ENCODE measurements around the gene PPP4R3A.
"Not testable (repeated sequence)": the region's sequence is repeated elsewhere in the genome, so short reads cannot be mapped to it uniquely, and the experiment has no call there.

PPP4R3A gene

DNA sequence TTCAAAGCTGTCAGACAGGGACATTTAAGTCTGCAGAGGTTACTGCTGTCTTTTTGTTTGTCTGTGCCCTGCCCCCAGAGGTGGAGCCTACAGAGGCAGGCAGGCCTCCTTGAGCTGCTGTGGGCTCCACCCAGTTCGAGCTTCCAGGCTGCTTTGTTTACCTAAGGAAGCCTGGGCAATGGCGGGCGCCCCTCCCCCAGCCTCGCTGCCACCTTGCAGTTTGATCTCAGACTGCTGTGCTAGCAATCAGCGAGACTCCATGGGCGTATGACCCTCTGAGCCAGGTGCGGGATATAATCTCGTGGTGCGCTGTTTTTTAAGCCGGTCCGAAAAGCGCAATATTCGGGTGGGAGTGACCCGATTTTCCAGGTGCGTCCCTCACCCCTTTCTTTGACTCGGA is 73.8 kb downstream of the PPP4R3A start:
- not testable (repeated sequence) for DNase-seq

- DNase-seq = no peak
Measured at GRCh38 chr14:91429385-91429784, 80.7 kb downstream of the PPP4R3A start.

DNA sequence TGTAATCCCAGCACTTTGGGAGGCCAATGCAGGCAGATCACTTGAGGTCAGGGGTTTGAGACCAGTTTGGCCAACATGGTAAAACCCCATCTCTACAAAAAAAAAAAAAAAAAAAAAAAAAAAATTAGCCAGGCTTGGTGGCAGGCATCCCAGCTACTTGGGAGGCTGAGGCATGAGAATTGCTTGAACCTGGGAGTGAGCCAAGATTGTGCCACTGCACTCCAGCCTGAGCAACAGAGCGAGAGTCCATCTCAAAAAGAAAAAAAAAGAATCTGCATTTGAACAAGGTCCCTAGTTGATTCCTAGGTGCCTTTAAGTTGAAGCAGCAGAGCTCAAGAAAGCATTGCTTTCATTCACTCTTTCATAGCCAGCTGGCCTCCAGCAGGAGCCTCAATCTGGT is 81.2 kb downstream of the PPP4R3A start:
- not testable (repeated sequence) for DNase-seq

DNA sequence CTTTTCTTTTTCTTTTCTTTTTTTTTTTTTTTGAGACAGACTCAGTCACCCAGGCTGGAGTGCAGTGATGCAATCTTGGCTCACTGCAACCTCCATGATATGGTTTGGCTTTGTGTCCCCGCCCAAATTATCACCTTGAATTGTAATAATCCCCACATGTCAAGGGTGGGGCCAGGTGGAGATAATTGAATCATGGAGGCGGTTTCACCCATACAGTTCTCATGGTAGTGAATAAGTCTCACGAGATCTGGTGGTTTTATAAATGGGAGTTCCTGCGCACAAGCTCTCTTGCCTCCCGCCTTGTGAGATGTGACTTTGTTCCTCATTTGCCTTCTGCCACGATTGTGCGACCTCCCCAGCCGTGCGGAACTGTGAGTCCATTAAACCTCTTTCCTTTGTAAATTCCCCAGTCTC is 84.6 kb downstream of the PPP4R3A start:
- DNase-seq = not testable (repeated sequence)

DNA sequence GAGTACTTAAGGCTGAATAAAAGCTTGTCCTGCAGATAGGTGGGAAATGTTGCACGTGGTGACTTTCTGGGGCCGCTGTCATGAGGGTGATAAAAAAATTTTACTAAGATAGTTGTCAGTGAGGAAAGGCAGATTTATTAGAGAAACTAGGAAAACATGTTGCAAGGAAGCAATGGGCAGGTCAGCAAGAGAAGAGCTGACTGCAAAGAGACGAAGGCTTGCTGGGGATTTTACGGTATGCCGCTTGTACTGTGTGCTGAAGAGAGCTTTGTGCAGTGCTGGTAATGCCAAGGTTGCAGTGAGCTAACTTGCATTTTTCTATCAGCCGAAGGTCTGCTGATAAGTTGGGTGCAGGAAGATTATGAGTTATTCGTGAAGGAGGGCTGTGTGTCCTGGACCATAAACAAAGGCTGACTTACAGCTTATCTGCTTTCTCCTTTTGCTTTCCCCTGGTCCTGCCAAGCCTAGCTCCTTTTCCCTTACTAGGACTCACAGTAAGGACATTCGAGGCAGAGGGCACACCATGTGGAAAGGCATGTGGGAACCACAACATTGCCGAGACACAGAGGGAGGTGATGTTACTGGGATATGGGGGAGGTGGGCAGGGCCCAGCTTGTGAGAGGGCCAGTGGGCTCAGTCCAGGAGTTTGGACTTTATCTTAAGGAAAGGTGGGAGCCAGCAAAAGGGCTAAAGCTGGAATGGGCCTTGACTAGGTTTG is 85.1 kb downstream of the PPP4R3A start:
- DNase-seq = no peak

GRCh38 chr14:91420686-91421085 is 89.4 kb downstream of the PPP4R3A start:
- DNase-seq = no peak

DNA sequence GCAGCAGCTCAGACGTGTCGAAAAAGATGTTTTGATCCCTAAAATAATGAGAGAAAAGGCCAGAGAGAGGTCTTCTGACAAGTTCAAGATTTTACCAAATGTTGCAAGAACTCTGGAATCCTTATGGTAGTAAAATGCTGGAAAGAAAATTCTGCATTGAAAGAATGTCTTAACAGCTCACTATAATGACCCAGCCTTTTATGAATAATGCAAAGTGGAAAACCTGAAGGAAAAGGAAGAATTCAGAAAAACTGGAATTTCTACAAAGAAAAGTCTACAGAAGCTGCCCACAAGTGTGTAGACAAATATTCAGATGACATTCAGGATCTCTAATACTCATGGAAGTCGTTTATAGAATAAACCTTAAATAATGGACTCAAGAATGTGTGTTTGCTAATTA is 90.7 kb downstream of the PPP4R3A start:
- no peak for DNase-seq

GRCh38 chr14:91419044-91419397 is 91.1 kb downstream of the PPP4R3A start:
- DNase-seq = no peak

DNA sequence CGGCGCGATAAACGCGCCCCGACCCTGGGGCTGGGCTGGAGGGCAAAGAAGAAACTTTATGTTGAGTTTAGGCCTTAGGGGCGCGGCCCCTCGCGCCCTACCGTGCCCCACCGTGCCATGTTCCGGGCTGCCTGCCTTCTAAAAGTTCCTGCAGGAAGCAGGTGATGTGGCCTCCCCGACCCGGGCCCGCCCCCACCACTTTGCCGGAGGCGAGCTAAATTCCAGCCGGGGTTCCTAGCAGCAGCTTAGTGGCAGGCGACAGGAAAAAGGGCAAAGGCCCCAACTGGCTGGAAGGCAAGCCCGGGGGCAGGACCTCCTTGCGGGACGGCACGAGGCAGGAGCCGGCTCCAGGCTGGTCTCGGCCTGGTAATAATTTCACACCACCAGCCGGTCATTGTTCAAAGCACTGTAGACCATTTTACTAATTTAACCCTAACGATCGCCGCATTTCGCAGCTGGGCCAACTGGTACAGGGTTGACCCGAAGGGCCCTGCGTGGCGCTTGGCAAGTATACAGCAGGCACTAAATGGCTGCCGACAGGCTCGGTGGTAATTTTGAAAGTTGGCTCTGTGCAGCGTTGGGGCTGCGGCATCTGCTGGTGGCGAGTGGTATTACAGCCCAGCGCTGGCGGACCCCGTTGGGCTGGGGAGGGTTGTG is 91.6 kb downstream of the PPP4R3A start:
- peak; percentile 31 for DNase-seq

- no peak for DNase-seq
Measured at GRCh38 chr14:91417983-91418386, 92.1 kb downstream of the PPP4R3A start.

DNA sequence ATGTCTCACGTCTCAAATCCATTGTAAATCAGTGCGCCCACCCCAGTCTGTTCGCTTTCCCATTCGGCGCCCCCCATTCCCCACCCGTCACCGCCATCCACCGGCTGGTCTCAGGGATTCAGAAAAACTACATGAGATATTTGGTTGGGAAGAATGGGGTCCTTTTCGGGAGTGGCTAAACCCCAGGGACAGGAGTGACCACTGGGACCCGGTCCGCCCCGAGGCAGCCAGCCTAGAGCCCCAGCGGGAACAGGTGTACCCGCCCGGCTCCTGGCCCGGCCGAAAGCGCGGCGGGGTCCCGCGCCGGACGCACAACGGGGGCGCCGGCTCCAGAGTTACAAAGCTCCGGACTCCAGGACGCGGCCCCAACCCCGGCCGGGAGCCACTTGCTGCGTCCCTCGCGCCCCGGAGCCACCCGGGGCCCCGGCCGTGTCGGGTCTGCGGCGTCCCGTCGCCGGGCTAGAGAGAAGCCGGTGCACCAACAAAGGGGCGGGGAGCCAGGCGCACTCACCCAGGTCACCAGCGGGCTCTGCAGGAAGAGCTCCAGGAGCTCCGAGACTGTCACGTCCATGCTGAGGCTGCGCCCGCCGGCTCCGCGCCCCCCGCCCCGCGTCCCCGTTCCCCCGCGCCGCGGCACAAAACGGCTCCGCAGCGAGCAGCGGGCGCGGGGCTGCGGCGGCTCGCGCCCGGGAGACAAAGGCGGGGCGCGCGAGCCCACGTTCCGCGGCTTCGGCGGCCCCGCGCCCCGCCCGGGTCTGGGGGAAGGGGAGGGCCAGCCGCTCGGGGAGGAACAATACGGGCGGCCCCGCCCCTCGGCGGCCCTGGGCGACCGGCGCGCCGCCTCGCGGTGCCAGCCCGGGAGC is 92.8 kb downstream of the PPP4R3A start, which contains the start of gene CCDC88C:
Gene CCDC88C, minus strand, starts transcription at position 701 of the 863 bp plus-strand sequence. Its CDS starts 130 bp downstream, at position 571.
- DNase-seq = peak; percentile 24

GRCh38 chr14:91416744-91417119 is 93.4 kb downstream of the PPP4R3A start:
- DNase-seq = no peak

DNA sequence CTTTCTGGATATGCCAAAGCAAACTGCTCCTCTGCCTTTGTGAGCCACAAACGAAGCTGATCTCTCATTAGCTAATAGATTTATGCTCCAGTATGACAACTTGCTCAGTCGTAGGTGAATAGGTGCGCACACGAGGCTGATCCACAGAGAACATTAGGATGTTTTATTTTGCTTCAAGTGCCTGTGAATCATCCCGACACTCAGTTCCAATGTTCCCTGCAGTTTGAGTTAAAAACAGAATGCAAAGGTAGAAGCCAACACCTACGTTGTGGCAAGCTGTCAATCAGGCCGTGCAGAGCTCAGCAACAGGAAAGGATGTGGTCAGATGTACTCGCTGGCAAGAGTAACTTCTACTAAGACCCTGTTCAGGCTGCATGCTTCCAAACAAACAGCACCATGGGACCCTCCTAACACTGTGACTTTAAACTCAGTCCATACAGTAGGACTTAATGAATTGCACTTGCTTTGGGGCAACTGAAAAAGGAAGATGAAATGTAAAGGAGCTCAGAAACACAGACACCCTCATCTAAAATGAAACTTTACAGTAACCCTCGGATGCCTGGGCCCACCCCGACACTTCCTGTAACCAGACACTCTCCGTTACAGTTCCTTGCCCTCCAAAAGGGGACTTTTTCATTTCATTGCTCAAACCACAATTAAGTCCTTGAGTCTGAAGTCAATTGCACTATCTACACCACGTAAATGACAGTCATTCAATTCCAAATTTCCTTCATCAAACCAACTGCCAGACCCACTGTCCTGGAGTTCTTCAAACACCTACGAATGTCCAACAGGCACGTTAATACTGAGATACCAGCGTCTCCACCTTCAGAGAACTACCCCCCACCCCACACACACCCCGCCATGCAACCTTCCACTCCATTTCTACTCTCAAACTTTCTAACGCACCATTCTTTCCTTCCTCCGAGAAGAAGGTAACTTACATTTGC is 94.0 kb downstream of the PPP4R3A start:
- DNase-seq = peak; percentile 38

GRCh38 chr14:91414475-91414833 is 95.7 kb downstream of the PPP4R3A start:
- DNase-seq = no peak

GRCh38 chr14:91413547-91414474 is 96.3 kb downstream of the PPP4R3A start:
- peak; percentile 90 for DNase-seq

- DNase-seq = no peak
Measured at GRCh38 chr14:91412939-91413338, 97.2 kb downstream of the PPP4R3A start.

DNA sequence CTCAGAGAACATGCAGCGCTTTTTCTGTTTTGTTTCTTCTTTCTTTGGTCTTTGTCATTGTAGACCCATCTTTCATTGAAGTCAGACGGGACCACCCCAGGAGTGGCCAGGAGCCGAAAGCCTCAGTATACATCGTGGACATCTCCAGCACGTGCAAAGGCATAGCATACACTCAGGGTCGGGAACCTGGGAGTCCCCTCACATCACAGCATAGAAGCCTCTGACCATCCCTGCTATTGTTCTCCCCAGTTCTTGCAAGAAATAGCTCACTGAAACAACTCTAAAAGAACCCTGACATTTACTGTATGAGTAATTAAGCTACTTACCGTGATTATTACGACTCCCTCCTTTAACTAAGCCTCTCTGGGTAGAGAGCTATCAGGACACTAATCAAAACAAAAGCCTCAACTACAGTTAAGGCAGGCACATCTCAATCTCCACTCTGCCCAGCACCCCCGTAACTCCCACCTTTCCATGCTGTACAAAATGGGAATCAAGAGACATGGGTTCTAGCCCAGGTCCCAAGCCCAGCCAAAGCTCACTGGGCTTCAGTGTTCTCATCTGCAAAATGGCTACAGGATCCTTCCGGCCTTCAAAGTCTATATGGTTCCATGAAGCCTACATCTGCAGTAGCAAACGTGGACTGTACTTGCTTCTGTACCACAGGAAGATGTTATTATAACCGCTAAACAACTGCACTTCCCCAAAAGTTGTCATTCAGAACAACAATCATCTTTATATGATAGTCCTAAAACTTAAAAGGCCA is 99.2 kb downstream of the PPP4R3A start:
- DNase-seq = no peak

DNA sequence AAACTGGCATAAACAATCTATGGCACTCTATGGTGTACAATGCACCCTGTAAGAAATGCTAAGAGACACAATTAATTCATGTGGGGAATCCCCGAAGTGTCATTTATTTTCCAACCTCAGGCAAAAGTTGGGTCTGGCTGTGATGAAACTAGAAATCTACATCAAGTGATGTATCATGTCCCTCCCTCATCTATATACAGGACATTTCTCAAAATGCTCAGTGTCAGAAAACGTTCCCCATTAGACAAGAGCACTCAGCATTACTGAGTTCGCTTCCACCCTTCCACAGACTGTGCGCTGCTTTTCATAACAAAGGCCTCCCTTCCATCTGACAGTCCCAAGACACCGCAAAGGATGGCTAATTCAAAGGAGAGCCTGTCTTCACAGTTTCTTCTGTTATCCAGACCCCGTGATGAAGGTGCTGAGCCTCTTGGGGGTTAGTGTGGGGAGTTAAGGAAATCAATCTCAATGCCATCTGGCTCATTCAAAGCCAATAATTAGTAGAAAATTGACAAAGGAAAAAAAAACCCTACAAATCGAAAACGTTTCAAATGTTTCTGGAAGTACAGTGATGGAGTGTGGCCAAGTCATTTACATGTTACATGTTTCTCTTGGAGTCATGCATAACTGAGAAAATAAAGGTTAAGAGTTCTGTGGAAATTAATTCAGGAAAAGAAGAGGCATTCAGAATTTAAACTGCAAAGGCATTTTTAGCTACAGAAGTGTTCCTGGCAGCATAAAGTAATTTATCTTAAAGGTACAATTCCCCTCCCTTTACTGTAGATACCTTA is 100.0 kb downstream of the PPP4R3A start:
- DNase-seq = no peak

DNA sequence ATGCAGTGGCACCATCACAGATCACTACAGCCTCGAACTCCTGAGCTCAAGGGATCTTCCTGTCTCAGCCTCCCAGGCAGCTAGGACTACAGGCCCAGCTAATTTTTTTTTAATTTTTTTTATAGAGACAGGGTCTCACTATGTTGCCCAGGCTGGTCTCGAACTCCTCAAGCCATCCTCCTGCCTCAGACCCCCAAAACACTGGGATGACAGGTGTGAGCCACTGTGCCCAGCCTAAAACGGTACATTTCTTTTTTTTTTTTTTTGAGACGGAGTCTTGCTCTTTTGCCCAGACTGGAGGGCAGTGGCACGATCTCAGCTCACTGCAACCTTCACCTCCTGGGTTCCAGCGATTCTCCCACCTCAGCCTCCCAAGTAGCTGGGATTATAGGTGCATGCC is 100.9 kb downstream of the PPP4R3A start:
- not testable (repeated sequence) for DNase-seq

All from DMS153 (cell line).